BJ (cell line): ENCODE measurements around the gene PLXNA2. TPM values are rescaled to one million over a fixed set of nuclear protein-coding genes. Genes with fewer than 3 reads are reported as not detected.
A peak's percentile ranks its signal among the peaks of the same experiment; 100 is the strongest.

Source experiments
- CTCF ChIA-PET: fragments of 350-600 bp; formaldehyde crosslinking; extraction: SDS; loops from one replicate; lab custom pipeline; 2021; ENCODE audit warnings: antibody characterized with exemption, inconsistent platforms; lab: Yijun Ruan, JAX
- POLR2A ChIA-PET: fragments of 300-600 bp; sonication (Branson Sonifier 250); formaldehyde crosslinking; extraction: SDS; loops from one replicate; lab custom pipeline; 2021; ENCODE audit warnings: antibody characterized with exemption; lab: Charles Lee
- DNase-seq: peaks from one replicate; pipeline ENCODE4 v3.0.0-alpha.2; 2011; ENCODE audit warnings: low read depth
- H3K27me3 ChIP-seq: 2 replicates; pipeline ENCODE4 v1.6.0; 2011; ENCODE audit warnings: low read length; ENCODE audit not compliant: control insufficient read depth, insufficient read depth
- H3K36me3 ChIP-seq: 2 replicates; pipeline ENCODE4 v1.5.1; 2011; ENCODE audit warnings: low read length; ENCODE audit not compliant: control insufficient read depth, insufficient read depth
- H3K4me3 ChIP-seq: 2 replicates; pipeline ENCODE4 v1.5.1; 2011; ENCODE audit warnings: low read depth, mild to moderate bottlenecking, control low read depth, low read length
- polyA plus RNA-seq: library from polyadenylated mRNA; depleted of rRNA; stranded (reverse); fragments of >200 nt; gene quantifications from 2 replicates; pipeline ENCODE4 v1.2.3, GENCODE V29; 2011
- TF ChIP-seq, protein P1 (sequence below): IDR thresholded peaks from 2 replicates; pipeline ENCODE4 v1.5.1; 2011; ENCODE audit warnings: low read depth, mild to moderate bottlenecking, control low read depth, inconsistent platforms, low read length, moderate library complexity; ENCODE audit not compliant: insufficient read depth

Gene PLXNA2
- polyA plus RNA-seq, 1 experiment, result 2.7 TPM

DNA sequence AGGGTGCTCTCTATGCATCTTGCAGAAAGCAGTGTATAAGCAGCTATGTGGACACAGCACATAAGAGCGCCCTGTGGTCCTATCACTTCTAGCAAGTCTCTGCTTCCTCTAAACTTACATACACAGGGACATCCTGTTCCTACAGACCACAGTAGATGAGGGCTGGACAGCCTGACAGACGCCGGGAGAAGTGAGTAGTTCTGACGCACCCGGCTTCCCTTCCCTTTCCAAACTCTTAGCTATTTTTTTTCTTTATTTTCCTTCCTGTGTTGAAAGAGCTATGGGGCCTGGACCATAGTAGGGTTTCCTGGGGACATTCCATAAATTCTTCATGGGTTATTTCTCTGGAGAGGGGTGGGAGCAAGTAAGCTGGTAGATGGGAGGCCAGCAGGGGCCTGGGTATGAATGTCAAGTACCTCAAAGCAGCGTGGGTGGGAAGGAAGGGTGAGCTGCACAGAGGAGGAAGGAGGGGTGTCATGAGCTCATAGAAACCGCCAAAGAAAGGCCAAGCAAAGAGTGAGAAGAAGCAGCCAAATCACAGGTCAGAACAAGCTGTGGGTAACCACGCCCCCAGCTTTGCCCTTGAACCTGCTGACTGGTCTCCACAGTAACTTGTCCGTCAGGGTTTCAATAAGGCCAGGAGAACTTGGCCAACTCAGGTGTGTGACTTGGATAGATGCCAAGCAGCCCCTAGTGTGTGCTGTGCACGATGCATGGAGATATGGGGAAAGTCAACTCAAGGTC lies 36.6 kb downstream of the PLXNA2 start:
- H3K27me3 ChIP-seq, result no peaks in the 10 kb centered on the region
- TF ChIP-seq, protein P1, sequence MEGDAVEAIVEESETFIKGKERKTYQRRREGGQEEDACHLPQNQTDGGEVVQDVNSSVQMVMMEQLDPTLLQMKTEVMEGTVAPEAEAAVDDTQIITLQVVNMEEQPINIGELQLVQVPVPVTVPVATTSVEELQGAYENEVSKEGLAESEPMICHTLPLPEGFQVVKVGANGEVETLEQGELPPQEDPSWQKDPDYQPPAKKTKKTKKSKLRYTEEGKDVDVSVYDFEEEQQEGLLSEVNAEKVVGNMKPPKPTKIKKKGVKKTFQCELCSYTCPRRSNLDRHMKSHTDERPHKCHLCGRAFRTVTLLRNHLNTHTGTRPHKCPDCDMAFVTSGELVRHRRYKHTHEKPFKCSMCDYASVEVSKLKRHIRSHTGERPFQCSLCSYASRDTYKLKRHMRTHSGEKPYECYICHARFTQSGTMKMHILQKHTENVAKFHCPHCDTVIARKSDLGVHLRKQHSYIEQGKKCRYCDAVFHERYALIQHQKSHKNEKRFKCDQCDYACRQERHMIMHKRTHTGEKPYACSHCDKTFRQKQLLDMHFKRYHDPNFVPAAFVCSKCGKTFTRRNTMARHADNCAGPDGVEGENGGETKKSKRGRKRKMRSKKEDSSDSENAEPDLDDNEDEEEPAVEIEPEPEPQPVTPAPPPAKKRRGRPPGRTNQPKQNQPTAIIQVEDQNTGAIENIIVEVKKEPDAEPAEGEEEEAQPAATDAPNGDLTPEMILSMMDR, result no peak
- ChIA-PET POLR2A (interaction anchor here (0.6 to 0.7 kb wide), 2 partner anchors 35 to 39 kb away, joined by 3 to 6 read pairs; no protein-coding TSS in a partner anchor), CTCF (interaction anchor here (0.6 to 3.2 kb wide), 5 partner anchors 8 to 195 kb away, joined by 3 to 12 read pairs (median 4); partner anchors contain the start of gene PLXNA2)
- no peaks in the 10 kb centered on the region for H3K36me3 ChIP-seq
- DNase-seq, result peak; percentile 63
- H3K4me3 ChIP-seq, result no peak overlapping the region

DNA sequence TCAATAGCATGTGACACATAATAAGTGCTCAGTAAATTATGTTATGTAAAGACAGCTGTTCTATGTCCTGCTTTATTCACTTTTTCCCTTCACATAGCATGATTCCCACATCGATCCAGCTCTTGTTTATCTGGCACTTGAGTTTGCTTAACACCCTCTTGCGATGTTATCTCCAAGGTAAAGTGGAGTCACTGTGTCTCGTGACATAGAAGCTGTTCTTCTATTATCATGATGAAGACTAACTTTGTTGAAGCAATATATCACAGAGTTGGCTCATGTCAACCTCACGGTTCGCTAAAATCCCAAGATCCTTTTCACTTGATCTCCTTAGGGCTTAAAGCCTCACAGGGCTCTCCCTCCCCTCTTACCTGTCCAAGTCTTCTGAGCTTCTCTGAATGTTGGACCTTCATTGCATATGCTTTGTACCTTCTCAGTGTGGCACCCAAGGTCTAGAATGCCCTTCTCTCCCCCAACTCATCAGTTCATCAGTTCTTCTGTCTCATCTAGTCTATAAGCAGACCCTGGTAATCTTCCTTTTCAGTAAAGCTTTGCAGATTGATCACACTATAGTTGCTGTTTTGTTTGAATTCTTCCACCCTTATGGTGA lies 38.0 kb downstream of the PLXNA2 start:
- no peaks in the 10 kb centered on the region for H3K27me3 ChIP-seq

DNA sequence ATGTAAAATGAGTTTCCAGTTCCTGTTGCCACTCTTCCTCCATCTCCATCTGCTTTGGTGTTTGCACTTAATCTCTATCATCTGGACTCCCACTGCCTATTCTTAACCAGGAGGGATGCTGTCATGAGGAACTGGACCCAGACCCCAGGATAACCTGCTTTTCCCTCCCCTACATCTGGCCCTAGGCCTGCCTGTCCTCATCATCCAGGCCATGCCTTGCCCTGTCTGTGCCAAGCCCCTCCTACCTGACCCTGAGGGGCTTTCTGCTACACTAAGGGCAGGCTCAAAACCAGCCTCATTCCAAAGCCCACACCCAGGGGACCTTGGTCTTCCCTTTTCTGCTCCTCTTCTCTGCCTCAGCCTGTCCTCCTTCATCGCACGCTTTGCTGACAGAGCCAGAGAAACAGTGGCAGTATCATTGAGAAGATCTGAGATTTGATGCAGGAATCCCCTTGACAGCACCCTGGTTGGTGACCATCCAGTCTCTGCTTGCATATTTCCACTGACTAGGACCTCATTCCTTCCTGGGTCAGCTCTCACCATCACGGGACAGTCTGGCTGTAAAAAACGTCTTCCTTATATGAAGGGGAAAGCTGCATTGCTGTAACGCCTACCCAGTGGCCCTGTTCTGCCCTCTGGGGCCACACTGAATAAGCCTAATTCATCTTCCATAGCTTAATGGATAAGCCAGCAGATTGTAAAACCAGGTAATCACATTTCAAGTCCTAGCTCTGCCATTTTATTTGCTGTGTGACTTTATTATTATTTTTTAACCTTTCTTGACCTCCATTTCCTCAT lies 38.8 kb downstream of the PLXNA2 start:
- POLR2A ChIA-PET, result interaction anchor here (0.7 kb wide), 1 partner anchor 21 kb away, joined by 3 read pairs; no protein-coding TSS in a partner anchor
- H3K4me3 ChIP-seq, result no peak overlapping the region
- no peaks in the 10 kb centered on the region for H3K36me3 ChIP-seq
- no peaks in the 10 kb centered on the region for H3K27me3 ChIP-seq
- CTCF ChIA-PET, result interaction anchor here (0.5 to 3.2 kb wide), 7 partner anchors 13 to 184 kb away, joined by 3 to 12 read pairs (median 4); partner anchors contain the start of gene PLXNA2
- no peak for DNase-seq
- TF ChIP-seq, protein P1, result no peak

More for the DNA sequence above, 38.0 kb downstream of the PLXNA2 start:
- CTCF ChIA-PET, result interaction anchor here (1.2 to 3.2 kb wide), 4 partner anchors 30 to 105 kb away, joined by 3 to 12 read pairs (median 4); partner anchors contain the start of gene PLXNA2
- POLR2A ChIA-PET, result no interaction called here
- no peak for DNase-seq
- Histone ChIP-seq H3K4me3 (no peak overlapping the region), H3K36me3 (no peaks in the 10 kb centered on the region)
- TF ChIP-seq, protein P1, result no peak

DNA sequence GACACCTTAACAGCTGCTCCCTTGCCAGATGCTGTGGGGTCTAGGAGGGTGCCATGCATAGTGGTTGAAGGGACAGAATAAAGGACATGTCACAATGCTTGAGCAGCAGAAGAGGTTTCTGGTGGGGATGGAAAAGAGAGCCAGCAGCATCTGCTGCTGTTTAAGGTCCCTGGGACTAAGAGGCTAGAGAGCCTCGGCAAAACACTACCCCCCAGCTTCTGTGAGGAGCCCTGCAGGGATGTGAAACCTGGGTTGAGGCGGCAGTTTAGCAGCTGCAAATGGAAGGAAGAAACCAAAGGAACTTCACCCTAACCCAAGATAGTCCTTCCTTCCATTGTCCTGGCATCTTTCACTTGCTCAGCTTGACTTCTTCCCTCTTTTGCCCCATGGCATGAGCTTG lies 39.4 kb downstream of the PLXNA2 start:
- POLR2A ChIA-PET, result no interaction called here
- H3K36me3 ChIP-seq, result no peaks in the 10 kb centered on the region
- TF ChIP-seq, protein P1, result peak; percentile 28
- CTCF ChIA-PET, result interaction anchor here (0.5 to 3.2 kb wide), 5 partner anchors 12 to 183 kb away, joined by 3 to 12 read pairs (median 3); partner anchors contain the start of gene PLXNA2
- no peak overlapping the region for H3K4me3 ChIP-seq
- DNase-seq, result no peak
- H3K27me3 ChIP-seq, result no peaks in the 10 kb centered on the region
